HG02981 (cell line): ENCODE measurements around the gene PARD3B.

Experiments
- ATAC-seq: cut with Tn5 transposase; IDR thresholded peaks from one replicate; pipeline ENCODE4 v1.9.1; 2021; ENCODE audit warnings: mild to moderate bottlenecking, moderate library complexity; ENCODE audit not compliant: unreplicated experiment

Gene PARD3B

DNA sequence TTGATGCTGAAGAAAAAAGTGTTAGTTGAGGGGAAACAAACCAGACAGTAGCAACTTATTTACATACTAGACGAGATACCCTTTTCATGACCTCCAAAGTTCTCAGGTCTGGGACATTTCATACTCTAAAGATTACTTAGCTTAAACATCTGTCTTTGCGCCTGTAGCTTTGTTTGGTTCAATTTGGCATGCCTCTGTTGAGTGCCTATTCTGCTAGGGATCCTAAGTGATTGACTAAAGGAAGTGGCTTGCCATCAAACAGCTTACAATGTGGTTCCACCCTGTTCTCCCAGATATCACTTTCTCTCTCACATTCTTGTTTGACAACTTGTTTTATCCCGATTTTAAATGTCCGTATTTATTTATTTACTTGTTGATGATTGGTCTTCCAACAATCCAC lies 488.8 kb downstream of the PARD3B start:
- ATAC-seq: no peak

GRCh38 chr2:205040323-205040722 lies 495.0 kb downstream of the PARD3B start:
- no peak for ATAC-seq

- no peak for ATAC-seq
Measured at GRCh38 chr2:205041472-205042130, 496.3 kb downstream of the PARD3B start.

GRCh38 chr2:205043285-205043684 lies 498.0 kb downstream of the PARD3B start:
- no peak for ATAC-seq

GRCh38 chr2:205045706-205046105 lies 500.4 kb downstream of the PARD3B start:
- no peak for ATAC-seq

DNA sequence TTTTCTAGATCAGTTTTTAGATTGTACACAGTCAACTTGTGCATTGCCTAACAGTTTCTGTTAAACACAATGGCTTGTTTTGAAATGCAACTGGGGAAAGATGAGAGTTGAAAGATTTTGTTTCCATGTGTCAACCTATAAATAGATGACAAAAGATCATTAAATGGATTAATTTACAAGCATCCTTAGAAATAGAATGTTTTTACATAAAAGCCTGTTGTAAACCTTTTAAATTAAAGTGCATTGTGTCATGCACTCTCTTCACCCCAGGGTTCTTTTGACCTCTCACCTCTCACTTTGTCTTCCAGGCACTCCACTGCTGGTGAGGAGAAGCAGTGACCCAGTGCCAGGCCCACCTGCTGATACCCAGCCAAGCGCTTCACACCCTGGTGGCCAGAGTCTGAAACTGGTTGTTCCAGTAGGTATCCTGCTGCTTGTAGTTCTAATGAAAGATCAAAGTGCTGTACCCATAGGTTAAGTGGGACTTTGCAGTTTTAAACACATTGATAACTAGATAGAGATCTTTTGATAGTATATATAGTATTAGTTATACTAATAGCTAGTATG lies 502.1 kb downstream of the PARD3B start:
- no peak for ATAC-seq

GRCh38 chr2:205051417-205051816 lies 506.1 kb downstream of the PARD3B start:
- no peak for ATAC-seq

DNA sequence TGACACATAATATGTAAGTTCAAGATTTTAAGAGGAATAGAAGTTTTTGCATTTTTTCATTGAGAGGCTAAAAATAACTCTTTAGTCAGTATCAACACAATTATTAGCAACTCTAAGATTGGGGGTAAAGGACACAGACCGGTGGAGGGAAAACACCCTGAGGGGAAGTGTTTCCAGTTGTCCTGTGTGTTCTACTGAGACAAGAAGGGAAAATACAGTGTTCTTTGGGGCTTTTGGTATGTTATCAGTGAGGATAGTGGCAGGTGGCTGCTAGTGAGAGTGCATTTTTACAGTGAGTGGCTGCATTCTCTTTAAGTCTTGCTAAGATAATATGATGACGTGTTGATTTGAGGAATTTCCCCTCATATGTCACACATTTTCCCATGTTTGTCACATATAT lies 507.5 kb downstream of the PARD3B start:
- no peak for ATAC-seq

GRCh38 chr2:205053827-205054410 lies 508.6 kb downstream of the PARD3B start:
- no peak for ATAC-seq

DNA sequence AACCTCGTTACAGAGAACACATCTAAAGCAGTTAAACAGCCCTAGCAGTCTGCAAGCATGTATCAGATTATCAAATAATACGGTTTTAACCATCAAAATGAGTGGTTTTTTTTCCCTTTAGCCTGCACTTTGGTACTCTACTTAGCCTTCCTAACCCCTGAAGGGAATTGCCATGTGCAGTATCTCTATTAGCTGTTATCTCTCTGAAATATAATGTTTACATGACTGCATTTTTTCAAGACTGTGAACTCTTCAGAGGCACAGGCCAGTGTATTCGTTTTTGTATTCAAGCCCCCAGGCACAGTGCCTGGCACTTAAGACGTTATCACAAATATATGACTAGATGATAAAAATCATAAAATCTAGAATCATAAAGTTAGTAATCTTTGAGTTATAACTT lies 509.5 kb downstream of the PARD3B start:
- ATAC-seq: no peak

- no peak for ATAC-seq
Measured at GRCh38 chr2:205055251-205055650, 510.0 kb downstream of the PARD3B start.

DNA sequence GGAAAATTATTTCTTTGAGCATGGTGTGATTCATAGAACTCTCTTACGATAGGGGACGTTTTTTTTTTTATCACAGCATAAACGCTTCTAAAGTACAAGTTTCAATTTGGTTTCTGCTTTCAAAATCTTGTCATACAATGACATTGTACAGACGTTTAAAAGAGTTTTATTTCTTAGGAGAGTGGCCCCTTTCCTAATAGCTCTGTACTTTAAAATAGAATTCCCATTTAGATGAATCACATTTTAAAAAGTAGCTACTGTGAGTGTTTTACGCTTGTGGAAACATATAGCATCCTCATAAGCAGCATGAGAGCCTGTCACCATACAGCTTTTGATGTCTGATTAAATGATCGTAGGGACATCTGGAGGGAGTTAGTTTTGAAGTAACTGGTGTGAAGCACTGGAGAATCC lies 510.9 kb downstream of the PARD3B start:
- no peak for ATAC-seq

- no peak for ATAC-seq
Measured at GRCh38 chr2:205058409-205058808, 513.1 kb downstream of the PARD3B start.

DNA sequence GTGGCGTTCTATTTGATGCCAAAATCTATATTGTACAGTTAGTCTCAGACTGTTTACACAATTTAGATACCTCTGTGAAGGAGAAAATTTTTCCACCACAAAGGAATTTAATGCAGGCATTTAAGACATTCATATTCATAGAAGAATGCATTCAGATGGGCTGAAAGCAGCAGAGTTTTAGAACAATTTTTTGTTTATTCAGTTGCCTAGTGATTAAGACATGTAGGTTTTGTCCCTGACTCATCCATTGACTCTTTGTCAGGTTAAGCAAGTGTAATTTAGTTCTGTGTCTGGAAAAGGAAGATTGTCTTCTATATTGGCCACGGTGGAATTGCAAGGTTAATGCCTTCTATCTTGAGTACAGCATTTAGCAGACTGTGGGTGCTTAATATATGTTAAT lies 515.0 kb downstream of the PARD3B start:
- ATAC-seq: no peak

DNA sequence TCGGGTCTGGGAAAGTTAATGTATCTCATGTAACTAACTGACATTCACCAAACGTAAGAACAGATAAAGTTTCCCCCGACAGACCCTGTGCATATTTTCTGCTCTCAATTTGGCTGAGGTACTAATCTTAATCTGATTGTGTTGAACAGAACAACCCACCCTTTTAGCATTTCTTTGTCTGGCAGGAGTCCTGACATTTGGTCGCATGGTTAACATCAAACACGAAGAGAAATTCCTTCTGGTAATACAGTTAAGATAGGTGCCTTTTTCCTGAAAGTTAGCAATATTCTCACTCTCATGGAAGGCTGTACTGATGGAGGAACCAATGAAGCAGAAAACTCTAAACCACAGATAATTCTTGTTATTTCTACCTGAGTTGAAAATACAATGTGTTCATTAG lies 520.8 kb downstream of the PARD3B start:
- ATAC-seq: no peak

- no peak for ATAC-seq
Measured at GRCh38 chr2:205069928-205070327, 524.7 kb downstream of the PARD3B start.

GRCh38 chr2:205070889-205071288 lies 525.6 kb downstream of the PARD3B start:
- ATAC-seq: no peak

GRCh38 chr2:205073433-205074020 lies 528.3 kb downstream of the PARD3B start:
- no peak for ATAC-seq

- no peak for ATAC-seq
Measured at GRCh38 chr2:205076405-205076804, 531.1 kb downstream of the PARD3B start.

DNA sequence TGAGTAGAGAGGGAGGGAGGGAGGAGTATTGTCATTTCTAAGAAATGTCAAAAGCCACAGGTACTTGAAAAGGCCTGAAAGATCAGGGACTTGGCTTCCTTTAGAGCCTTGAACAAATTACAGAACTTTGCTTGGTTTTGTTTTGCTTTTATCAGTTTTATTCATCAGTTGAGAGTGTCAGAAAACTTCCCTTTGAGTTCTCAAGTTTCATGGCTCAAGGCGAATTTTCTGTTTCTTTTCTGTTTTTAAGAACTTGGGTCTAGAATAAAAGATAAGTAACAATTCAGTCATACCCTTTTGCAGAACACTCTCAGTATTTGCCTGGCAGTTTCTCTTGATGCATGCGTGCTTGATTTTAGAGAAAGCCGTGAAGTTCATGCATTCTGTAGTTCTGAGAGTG lies 531.9 kb downstream of the PARD3B start:
- ATAC-seq: no peak

- ATAC-seq: no peak
Measured at GRCh38 chr2:205078762-205079161, 533.5 kb downstream of the PARD3B start.

DNA sequence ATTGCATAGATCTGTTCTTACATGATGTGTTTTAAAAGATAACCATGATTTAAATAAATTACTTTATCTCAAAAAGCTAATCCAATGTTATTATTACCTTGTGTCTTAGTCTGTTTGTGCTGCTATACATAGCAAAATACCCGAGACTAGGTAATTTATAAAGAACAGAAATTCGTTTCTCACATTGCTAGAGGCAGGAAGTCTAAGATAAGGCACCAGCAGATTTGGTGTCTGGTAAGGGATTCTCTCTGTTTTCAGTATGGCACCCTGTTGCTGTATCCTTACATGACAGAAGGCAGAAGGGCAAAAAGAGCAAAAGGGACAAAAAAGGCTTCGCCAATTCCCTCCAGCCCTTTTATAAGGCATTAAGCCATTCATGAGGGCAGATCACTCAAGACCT lies 533.9 kb downstream of the PARD3B start:
- ATAC-seq: no peak
